Measurements from ENCODE around the gene UBASH3A. TPM values are rescaled to one million over a fixed set of nuclear protein-coding genes. Genes with fewer than 3 reads are reported as not detected.

UBASH3A gene
- polyA plus RNA-seq, 4 donors = 0.06 TPM; not detected in 2

DNA sequence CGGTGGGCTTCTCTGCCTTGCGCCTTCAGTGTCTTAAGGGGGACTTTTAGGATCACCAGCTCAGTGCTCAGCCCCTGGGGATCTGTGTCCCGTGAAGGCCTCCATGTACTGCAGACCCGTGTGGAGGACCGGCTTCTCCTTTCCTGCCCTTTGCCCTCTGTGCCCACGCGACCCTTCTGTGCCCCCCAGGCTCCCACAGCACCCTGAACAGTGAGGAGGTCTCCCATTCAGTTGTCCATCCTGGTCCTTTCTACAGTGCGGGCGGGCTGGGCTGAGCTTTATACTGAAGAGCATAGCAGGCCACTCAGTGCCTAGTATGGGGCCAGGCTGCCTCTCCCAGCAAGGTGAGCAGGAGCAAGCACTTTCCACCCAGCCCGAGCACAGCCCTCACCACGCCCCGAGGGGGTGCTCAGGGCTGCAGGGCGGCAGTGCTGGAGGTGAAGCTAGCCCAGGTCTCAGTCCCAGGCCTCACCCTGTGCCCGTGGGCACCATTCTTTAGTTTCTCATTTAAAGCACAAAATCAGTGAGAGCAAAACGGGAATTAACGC, 29.7 kb upstream of the UBASH3A start:
- DNase-seq (ENCODE audit: low read depth in 4 of 4, low spot score in 2 of 4) = no peak

DNA sequence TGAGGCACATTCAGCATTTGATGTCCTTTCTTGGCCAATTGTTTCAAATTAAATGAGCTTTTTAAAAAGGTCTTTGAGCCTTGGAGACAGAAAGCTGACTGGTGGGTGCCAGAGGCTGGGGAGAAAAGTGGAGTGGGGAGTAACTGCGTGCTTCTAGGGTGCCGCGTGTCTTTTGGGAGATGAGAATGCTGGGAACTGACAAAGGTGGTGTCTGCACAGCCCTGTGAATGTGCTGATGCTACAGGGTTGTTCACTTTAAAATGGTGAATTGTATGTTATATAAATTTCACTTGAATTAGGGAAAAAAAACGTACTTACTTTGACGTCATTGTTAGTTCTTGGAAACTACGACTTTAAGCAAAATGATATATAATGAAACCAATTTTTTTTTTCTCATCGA, 29.2 kb upstream of the UBASH3A start:
- DNase-seq (ENCODE audit: low read depth in 4 of 4, low spot score in 2 of 4) = no peak

DNA sequence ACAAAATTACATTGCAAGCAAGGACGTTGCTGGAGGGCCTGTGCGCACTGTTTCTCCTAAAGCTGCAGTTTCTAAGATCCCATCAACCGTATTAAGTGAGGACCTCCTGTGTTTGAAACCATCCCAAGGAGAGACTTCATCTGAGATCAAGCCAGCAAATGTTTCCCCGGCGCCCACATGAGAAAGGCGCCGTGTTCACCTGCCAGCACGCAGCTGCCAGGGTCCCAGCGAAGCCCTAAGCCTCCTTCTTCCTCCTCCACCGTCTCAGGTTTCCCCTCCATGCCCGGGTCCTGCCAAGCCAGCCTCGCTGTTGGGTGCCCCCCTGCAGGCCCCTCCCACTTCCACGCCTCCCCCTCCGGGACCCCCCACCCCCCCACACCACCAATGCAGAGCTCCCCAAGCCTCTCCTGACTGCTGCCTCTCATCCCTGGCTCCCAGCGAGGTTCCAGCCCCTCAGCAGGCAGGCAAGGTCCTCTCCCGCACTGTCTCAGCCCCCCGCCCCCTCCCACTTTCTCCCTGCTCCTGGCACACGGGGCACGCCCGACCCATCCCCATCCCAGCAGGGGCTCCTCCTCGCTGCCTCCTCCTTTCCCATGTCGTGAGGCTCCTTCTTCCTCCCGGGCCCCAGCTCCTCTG, 28.7 kb upstream of the UBASH3A start:
- no peak for DNase-seq (ENCODE audit: low read depth in 4 of 4, low spot score in 2 of 4)

DNA sequence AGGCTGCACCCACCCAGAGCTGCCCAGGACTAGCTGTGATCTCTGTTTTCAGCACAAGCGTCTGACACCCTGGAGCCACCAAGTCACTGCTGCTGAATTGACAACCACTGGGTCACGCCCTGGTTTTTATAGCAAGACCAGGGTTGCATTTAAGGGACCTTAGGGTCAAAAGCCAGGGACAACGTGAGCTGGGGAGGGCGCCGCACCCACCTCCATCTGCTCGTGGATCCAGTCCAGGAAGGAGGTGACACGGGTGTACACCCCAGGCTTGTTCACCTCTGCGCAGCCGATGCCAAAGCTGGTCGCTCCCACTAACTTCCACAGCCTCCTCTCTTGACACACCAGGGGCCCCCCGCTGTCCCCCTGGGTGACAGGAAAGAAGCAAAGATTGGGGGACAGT, 28.2 kb upstream of the UBASH3A start:
- DNase-seq (ENCODE audit: low read depth in 4 of 4, low spot score in 2 of 4) = no peak

DNA sequence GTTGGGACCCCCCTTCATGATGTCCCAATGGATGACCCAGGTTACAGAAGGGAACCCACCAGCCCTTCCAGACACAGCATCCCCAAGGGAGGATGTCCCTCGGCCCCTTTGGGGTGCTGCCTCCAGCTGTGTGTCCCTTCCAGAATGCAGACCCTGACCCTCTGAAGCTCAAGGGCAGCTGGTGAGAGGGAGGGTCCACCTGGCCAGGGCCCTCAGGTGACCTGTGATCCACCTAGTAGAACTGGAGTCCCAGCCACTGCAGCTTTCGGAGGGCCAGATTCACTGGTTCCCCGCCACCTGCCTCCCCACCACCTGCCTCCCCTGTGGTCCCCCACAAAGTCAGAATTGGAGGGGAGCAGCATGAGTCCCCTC, 27.8 kb upstream of the UBASH3A start:
- no peak for DNase-seq (ENCODE audit: low read depth in 4 of 4, low spot score in 2 of 4)

- DNase-seq (ENCODE audit: low read depth in 4 of 4, low spot score in 2 of 4) = no peak
Observed at GRCh38 chr21:42376338-42376982, 27.2 kb upstream of the UBASH3A start.

DNA sequence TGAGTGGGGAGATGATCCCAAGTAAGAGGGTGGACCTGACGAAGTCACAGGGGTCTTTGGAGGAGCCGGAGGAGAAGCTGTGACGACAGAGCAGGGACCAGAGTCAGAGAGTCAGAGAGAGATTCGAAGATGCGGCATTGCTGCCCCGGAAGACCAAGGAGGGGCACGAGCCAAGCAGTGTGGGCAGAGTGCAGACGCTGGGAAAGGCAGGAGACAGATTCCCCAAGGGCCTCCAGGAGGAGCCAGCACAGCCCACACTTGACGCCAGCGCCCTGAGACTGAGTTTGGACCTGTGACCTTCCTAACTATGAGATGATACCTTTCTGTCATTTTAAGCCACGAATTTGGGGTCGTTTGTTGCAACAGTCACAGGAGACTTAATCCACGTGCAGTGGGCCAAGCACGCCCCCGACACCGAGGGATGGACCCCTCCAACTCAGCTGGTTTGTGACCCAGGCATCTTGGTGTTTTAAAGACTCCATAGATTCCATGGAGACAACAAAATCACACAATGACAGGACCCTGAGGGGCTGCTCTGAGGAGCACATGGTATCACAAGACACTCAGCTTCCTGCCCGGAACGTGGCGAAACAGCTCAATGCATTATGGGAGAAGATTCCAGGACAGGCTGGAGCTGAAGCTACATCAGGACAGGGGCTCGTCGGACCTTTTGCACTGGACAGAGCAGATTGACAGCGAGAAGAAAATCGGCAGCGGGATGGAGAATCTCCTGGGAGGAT, 26.3 kb upstream of the UBASH3A start:
- DNase-seq (ENCODE audit: low read depth in 4 of 4, low spot score in 2 of 4) = no peak

DNA sequence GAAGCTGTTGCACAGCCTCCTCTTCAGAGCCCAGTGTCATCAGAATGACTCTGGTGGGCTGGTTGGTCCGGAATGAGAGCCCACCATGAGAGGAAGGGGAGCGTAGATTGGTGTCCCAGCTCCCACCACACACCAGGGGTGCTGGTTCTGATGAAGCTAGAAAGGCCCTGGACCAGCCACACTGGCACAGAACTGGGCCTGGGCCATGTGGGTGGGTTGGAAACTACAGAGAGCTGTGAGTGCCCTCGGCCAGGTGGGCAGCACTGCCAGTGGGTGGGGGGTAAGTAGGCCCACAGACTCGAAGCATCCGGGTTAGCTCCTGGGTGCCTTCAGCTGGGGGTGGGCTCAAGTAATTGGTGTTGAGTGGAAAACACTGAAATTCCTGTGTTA, 25.8 kb upstream of the UBASH3A start:
- DNase-seq (ENCODE audit: low read depth in 4 of 4, low spot score in 2 of 4) = no peak

- DNase-seq (ENCODE audit: low read depth in 4 of 4, low spot score in 2 of 4) = no peak
Observed at GRCh38 chr21:42378418-42378817, 25.3 kb upstream of the UBASH3A start.

- DNase-seq (ENCODE audit: low read depth in 4 of 4, low spot score in 2 of 4) = no peak
Observed at GRCh38 chr21:42379426-42380215, 24.1 kb upstream of the UBASH3A start.

- no peak for DNase-seq (ENCODE audit: low read depth in 4 of 4, low spot score in 2 of 4)
Observed at GRCh38 chr21:42381347-42381984, 22.2 kb upstream of the UBASH3A start.

DNA sequence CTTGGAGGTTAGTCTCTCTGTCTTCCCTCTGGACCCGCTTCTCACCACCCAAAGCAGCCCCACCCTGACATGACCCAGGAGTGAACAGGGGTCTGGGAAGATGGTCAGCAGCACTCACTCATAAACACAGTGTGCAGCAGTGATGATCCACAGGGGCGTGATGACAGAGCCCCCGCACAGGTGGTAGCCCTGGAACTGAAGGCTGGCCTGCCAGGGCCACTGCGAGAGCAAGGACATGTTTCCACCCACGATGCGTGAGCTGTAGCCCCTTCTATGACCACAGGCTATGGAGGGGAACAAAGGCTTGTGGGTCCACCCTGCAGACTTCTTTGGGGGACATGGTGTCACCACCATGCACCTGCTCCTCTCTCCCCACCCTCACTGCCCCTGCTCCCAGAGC, 20.8 kb upstream of the UBASH3A start:
- no peak for DNase-seq (ENCODE audit: low read depth in 4 of 4, low spot score in 2 of 4)

DNA sequence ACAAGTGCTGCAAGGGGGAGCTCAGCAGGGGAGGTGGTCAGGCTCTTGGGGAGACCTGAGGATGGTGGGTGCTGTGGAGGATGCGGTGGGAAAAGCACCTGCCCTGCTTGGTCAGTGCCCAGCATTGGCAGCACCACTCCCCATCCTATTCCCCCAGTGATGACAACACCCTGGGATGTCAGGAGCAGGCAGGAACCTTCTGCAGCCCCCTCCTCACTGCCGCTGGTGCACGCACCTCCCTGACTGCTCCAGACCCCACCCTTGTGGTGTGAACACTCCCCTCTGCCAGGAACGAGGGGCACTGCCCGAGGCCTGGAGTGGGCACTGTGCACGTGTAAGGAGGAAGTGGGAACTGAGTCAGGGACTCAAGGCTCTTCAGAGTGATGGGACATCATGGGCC, 20.4 kb upstream of the UBASH3A start:
- no peak for DNase-seq (ENCODE audit: low read depth in 4 of 4, low spot score in 2 of 4)

DNA sequence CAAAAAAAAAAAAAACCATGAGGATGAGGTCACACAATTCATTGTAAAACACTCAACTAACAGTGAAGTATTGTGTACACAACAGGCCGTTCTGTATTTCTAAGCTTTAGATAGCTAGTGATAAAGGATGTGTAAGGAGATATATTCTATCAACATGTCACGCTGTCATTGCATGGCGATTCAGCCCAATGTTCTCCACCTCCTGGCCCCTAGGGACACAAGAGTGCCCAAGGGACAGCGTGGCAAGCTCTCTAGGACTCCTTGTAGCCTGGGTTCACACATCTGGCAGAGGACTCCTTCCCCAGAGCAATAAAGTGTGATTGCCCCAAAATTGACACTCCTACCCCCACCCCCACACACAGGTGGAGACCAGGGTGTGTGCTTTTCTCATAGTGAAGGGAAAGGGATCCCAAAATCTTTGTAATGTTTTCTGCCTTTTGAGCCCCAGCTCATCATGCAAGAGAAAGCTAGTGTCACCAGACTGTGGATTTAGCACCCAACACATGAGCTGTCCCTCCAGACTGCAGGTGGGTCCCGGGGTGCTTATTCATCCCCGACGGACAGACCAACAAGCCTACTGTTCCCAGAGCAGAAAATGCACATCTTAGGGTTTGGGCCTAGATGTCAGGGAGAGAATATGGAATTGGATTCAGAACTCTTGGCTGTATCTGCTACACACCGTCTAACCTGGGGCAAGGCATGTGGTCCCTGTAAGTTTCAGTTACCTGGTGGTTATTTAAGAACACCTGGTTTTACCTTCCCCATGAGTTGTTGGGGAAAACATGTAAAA, 19.4 kb upstream of the UBASH3A start:
- DNase-seq (ENCODE audit: low read depth in 4 of 4, low spot score in 2 of 4) = no peak

GRCh38 chr21:42384989-42385388, 18.7 kb upstream of the UBASH3A start:
- DNase-seq (ENCODE audit: low read depth in 4 of 4, low spot score in 2 of 4) = no peak

GRCh38 chr21:42385619-42386018, 18.1 kb upstream of the UBASH3A start:
- DNase-seq (ENCODE audit: low read depth in 4 of 4, low spot score in 2 of 4) = no peak

- no peak for DNase-seq (ENCODE audit: low read depth in 4 of 4, low spot score in 2 of 4)
Observed at GRCh38 chr21:42386034-42386591, 17.6 kb upstream of the UBASH3A start.

- no peak for DNase-seq (ENCODE audit: low read depth in 4 of 4, low spot score in 2 of 4)
Observed at GRCh38 chr21:42387164-42387563, 16.5 kb upstream of the UBASH3A start.

- no peak for DNase-seq (ENCODE audit: low read depth in 4 of 4, low spot score in 2 of 4)
Observed at GRCh38 chr21:42387843-42388340, 15.8 kb upstream of the UBASH3A start.
